GM10248 (cell line): Measurements from ENCODE around the gene IRF4.

Source experiments
- CTCF ChIA-PET: fragments of 300-600 bp; sonication (Branson Sonifier 250); formaldehyde crosslinking; extraction: SDS; loops from one replicate; lab custom pipeline; 2021; ENCODE audit warnings: antibody characterized with exemption; lab: Yijun Ruan, JAX
- POLR2A ChIA-PET: fragments of 350-650 bp; sonication (Branson Sonifier 250); formaldehyde crosslinking; extraction: SDS; loops from one replicate; lab custom pipeline; 2020; ENCODE audit warnings: antibody characterized with exemption; lab: Yijun Ruan, JAX
- DNase-seq: peaks from one replicate; pipeline ENCODE4 v3.0.0; 2012; ENCODE audit errors: extremely low spot score
- TF ChIP-seq, protein P1 (sequence below): IDR thresholded peaks from 2 replicates; pipeline ENCODE4 v1.5.1; 2012; ENCODE audit warnings: mild to moderate bottlenecking, low read depth; ENCODE audit errors: extremely low read depth, missing control alignments, control extremely low read depth

IRF4 gene

DNA sequence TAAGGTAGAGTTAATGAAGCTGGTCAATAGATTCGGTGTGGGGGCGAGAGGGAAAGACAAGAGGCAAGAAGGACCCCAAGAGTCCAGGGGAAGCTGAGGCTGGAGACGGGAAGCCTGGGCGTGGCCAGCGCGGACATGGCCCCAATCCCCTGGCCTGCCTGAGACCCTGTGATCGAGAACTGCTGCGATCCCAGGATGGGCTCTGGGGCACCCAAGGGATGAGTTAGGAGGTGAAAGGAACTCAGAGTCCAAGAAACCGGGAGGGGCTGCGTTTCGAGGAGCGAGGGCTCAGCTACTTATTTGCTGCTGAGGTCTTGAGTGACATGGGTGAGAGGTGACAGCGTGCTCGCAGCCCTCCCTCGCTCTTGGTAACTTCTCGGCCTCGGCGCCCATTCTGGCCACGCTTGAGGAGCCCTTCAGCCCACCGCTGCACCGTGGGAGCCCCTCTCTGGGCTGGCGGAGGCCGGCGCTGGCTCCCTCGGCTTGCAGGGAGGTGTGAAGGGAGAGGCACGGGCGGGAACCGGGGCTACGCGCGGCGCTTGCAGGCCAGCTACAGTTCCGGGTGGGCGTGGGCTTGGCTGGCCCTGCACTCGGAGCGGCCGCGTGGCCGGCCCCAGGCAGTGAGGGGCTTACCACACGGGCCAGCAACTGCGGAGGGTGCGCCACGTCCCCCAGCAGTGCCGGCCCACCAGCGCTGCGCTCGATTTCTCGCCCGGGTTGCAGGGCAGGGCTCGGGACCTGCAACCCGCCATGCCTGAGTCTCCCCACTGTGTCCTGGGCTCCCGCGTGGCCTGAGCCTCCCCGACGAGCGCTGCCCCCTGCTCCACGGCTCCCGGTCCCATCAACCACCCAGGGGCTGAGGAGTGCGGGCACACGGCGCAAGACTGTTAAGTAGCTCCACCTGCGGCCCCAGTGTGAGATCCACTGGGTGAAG lies 58.2 kb downstream of the IRF4 start:
- DNase-seq: no peak
- POLR2A ChIA-PET: no interaction called here
- CTCF ChIA-PET: interaction anchor here (0.8 to 2.0 kb wide), 4 partner anchors 11 to 18 kb away, joined by 3 to 6 read pairs (median 4); no protein-coding TSS in a partner anchor
- TF ChIP-seq, protein P1, sequence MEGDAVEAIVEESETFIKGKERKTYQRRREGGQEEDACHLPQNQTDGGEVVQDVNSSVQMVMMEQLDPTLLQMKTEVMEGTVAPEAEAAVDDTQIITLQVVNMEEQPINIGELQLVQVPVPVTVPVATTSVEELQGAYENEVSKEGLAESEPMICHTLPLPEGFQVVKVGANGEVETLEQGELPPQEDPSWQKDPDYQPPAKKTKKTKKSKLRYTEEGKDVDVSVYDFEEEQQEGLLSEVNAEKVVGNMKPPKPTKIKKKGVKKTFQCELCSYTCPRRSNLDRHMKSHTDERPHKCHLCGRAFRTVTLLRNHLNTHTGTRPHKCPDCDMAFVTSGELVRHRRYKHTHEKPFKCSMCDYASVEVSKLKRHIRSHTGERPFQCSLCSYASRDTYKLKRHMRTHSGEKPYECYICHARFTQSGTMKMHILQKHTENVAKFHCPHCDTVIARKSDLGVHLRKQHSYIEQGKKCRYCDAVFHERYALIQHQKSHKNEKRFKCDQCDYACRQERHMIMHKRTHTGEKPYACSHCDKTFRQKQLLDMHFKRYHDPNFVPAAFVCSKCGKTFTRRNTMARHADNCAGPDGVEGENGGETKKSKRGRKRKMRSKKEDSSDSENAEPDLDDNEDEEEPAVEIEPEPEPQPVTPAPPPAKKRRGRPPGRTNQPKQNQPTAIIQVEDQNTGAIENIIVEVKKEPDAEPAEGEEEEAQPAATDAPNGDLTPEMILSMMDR: no peak

DNA sequence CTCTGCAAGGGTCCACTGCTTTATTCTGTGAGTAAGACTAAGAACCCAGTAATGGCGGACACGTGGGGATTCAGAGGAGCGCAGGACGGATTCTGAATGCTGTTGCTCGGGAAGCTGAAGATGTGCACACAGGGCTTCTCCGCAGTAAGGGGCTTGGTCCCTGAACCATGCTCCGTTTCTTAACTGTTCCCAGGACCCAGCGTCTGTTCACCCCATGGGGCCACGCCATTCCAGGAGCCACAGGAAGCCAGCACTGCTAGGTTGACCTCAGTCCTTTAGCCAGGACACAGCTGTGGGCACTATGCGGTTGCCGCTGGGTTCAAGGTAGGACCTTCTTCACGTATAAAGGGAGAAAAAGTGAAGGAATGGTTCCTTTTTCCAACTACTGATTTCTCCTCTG lies 59.8 kb downstream of the IRF4 start:
- POLR2A ChIA-PET: no interaction called here
- CTCF ChIA-PET: interaction anchor here (1.2 to 2.0 kb wide), 3 partner anchors 13 to 15 kb away, joined by 3 to 6 read pairs (median 4); no protein-coding TSS in a partner anchor
- TF ChIP-seq, protein P1: no peak

DNA sequence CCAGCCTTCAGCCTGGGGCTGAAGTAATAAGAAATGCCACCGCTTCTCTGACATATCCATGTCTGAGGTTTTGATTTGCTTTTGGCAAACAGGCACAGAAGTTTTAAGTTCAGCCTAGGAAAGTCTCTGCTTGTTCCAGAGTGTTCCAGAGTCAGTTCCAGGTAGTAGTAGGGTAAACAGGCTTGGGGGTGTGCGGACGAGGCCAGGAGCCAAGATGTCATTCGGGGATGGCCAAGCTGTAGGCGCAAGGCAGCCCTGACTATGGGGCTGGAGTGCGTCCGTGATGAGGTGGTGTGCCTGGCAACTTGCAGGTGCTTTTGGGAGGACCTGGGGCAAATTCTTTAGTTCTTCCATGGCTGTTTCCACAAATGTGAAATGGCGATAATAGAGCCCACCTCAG lies 60.3 kb downstream of the IRF4 start:
- CTCF ChIA-PET: interaction anchor here (2.2 kb wide), 1 partner anchor 10 kb away, joined by 6 read pairs; no protein-coding TSS in a partner anchor
- no peak for DNase-seq
- POLR2A ChIA-PET: no interaction called here
- TF ChIP-seq, protein P1: no peak

More for the DNA sequence above, 59.8 kb downstream of the IRF4 start:
- no peak for DNase-seq

DNA sequence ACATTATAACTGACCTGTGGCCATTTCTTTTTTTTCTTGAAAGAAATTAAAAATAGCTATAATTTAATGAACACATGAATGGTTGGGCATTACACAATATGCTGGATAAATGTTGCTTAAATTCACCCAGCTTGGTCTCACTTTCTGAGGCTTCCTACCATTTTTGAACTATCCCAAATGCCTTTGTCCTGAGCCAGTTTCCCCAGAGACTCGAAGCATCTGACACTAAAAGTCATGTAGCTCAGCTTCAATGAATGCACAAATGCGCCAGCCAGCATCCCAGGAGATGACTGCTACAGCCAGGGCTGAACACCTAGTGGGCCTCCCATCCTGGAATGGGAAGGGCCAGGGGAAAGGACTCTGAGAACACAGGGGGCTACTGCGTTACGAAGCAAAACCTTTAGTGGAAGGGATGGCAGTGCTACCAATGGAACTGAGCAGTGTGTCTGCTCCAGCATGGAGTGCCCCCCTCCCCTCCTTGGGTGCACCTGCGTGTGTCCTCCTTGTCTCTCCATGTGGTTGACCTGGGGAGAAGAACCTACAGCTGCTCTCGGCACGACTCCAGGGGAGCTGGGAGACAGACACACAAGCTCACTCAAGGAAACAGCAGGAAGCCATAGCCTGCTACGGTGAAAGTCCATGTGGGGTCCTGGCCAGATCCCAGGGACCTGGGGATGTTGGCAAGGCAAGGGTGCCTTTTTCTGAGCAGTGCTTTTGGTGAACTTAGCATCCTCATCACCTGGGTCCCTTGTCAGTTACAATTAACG lies 60.9 kb downstream of the IRF4 start:
- ChIA-PET POLR2A (no interaction called here), CTCF (interaction anchor here (0.7 to 2.2 kb wide), 2 partner anchors 9 to 23 kb away, joined by 3 to 6 read pairs; no protein-coding TSS in a partner anchor)
- no peak for DNase-seq
- TF ChIP-seq, protein P1: no peak

DNA sequence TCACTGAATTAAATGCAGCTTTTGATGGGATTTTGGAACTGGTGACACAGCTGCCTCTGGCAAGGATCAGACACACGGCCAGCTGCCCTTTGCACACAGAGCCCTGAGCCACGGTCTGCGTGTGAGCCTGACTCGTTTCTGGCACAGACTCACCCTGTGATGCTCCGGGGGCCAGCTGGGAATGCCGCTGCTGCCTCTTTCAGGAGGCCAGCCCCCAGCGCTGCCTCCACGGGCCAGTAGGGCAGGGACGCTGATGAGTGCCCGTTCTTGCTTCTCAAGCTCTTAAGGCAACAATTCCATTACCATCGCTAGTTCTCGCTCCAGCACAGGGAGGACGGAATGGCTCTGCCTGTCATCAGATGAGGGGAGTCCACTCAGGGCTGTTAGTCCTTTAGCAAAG lies 61.6 kb downstream of the IRF4 start:
- TF ChIP-seq, protein P1: no peak
- CTCF ChIA-PET: interaction anchor here (0.7 to 2.2 kb wide), 3 partner anchors 9 to 31 kb away, joined by 3 to 6 read pairs (median 3); no protein-coding TSS in a partner anchor
- POLR2A ChIA-PET: no interaction called here

More for the DNA sequence above, 61.6 kb downstream of the IRF4 start:
- DNase-seq: no peak
